IMR-90 (cell line): ENCODE data around the gene UST. TPM values are rescaled to one million over a fixed set of nuclear protein-coding genes. Genes with fewer than 3 reads are reported as not detected.

Source experiments
- ATAC-seq: fragments of 200-7000 bp; cut with Tn5 transposase; 2 replicates; pipeline ENCODE4 v1.9.1; 2020; ENCODE audit warnings: low read depth, mild to moderate bottlenecking, moderate library complexity
- BruUV-seq: library from RNA; stranded (reverse); fragments of 400-500 nt; replicated peaks from 2 replicates; lab custom pipeline; 2021; lab: Mats Ljungman, UMichigan
- CTCF ChIA-PET: fragments of 300-600 bp; formaldehyde crosslinking; extraction: SDS; loops from one replicate; lab custom pipeline; 2021; ENCODE audit warnings: antibody characterized with exemption; lab: Yijun Ruan, JAX
- POLR2A ChIA-PET: fragments of 300-600 bp; sonication (Branson Sonifier 250); formaldehyde crosslinking; loops from one replicate; lab custom pipeline; 2022; ENCODE audit warnings: antibody characterized with exemption; ENCODE audit not compliant: unreplicated experiment; lab: Charles Lee
- DNase-seq: peaks from one replicate; pipeline ENCODE4 v3.0.0; 2013
- H2AFZ ChIP-seq: replicated peaks from 2 replicates; pipeline ENCODE3; 2013; ENCODE audit warnings: low read length, mild to moderate bottlenecking; ENCODE audit not compliant: poor library complexity
- H2AK5ac ChIP-seq: 2 replicates; pipeline ENCODE4 v1.6.1; 2013; ENCODE audit warnings: low read depth, low read length, inconsistent platforms
- H2AK9ac ChIP-seq: replicated peaks from 2 replicates; pipeline ENCODE3; 2013; ENCODE audit warnings: mild to moderate bottlenecking, low read depth, low read length, moderate library complexity; ENCODE audit not compliant: poor library complexity
- H2BK120ac ChIP-seq: 2 replicates; pipeline ENCODE4 v1.6.1; 2013; ENCODE audit warnings: low read depth, low read length, inconsistent platforms
- H2BK15ac ChIP-seq: 3 replicates; pipeline ENCODE4 v1.6.1; 2013; ENCODE audit warnings: low read depth, low read length, inconsistent platforms
- H2BK20ac ChIP-seq: 2 replicates; pipeline ENCODE4 v1.6.1; 2013; ENCODE audit warnings: low read depth, mild to moderate bottlenecking, inconsistent platforms, low read length, moderate library complexity
- H2BK5ac ChIP-seq: 2 replicates; pipeline ENCODE4 v1.6.1; 2013; ENCODE audit warnings: mild to moderate bottlenecking, low read depth, low read length, inconsistent platforms; ENCODE audit not compliant: poor library complexity, severe bottlenecking
- H3K14ac ChIP-seq: replicated peaks from 2 replicates; pipeline ENCODE4 v1.6.1; 2013; ENCODE audit warnings: low read depth, low read length, inconsistent platforms
- H3K18ac ChIP-seq: 2 replicates; pipeline ENCODE4 v1.6.1; 2013; ENCODE audit warnings: low read depth, low read length, control low read depth
- H3K23ac ChIP-seq: 2 replicates; pipeline ENCODE4 v1.6.1; 2013; ENCODE audit warnings: low read depth, low read length, inconsistent platforms
- H3K27ac ChIP-seq: 2 replicates; pipeline ENCODE4 v1.5.1; 2013; ENCODE audit warnings: mild to moderate bottlenecking, control low read depth, low read length; ENCODE audit not compliant: insufficient read depth
- H3K27me3 ChIP-seq: 2 replicates; pipeline ENCODE4 v1.6.1; 2013; ENCODE audit warnings: low read length; ENCODE audit not compliant: control insufficient read depth, insufficient read depth
- H3K36me3 ChIP-seq: 2 replicates; pipeline ENCODE4 v1.6.1; 2013; ENCODE audit warnings: low read length, mixed read lengths; ENCODE audit not compliant: control insufficient read depth, insufficient read depth
- H3K4ac ChIP-seq: 2 replicates; pipeline ENCODE4 v1.6.1; 2013; ENCODE audit warnings: low read depth, low read length, inconsistent platforms
- H3K4me1 ChIP-seq: 2 replicates; pipeline ENCODE4 v1.6.1; 2013; ENCODE audit warnings: low read length, mixed read lengths; ENCODE audit not compliant: control insufficient read depth, insufficient read depth
- H3K4me2 ChIP-seq: 2 replicates; pipeline ENCODE4 v1.6.1; 2013; ENCODE audit warnings: low read depth, mild to moderate bottlenecking, control low read depth, low read length, moderate library complexity
- H3K4me3 ChIP-seq: 2 replicates; pipeline ENCODE4 v1.5.1; 2013; ENCODE audit warnings: low read depth, mild to moderate bottlenecking, control low read depth, low read length, moderate library complexity; ENCODE audit not compliant: insufficient read depth
- H3K56ac ChIP-seq: 2 replicates; pipeline ENCODE4 v1.6.1; 2013; ENCODE audit warnings: low read length, inconsistent platforms; ENCODE audit not compliant: insufficient read depth; ENCODE audit errors: extremely low read depth
- H3K79me1 ChIP-seq, 2 experiments: 2 replicates each; pipeline ENCODE4 v1.6.1; 2013; ENCODE audit warnings: low read length in 2 of 2, inconsistent platforms in 1 of 2, low read depth in 1 of 2
- H3K9ac ChIP-seq: 2 replicates; pipeline ENCODE4 v1.6.1; 2013; ENCODE audit warnings: low read depth, low read length, control low read depth
- H3K9me1 ChIP-seq: 2 replicates; pipeline ENCODE4 v1.6.1; 2013; ENCODE audit warnings: low read length, inconsistent platforms; ENCODE audit not compliant: insufficient read depth
- H3K9me3 ChIP-seq: 2 replicates; pipeline ENCODE4 v1.6.1; 2013; ENCODE audit warnings: low read length; ENCODE audit not compliant: control insufficient read depth, insufficient read depth
- H4K20me1 ChIP-seq: 2 replicates; pipeline ENCODE4 v1.6.1; 2013; ENCODE audit warnings: low read length, inconsistent platforms; ENCODE audit not compliant: insufficient read depth
- H4K5ac ChIP-seq: 2 replicates; pipeline ENCODE4 v1.6.1; 2013; ENCODE audit warnings: mild to moderate bottlenecking, low read depth, low read length, control low read depth
- H4K8ac ChIP-seq, 2 experiments: 2 replicates each; pipeline ENCODE4 v1.6.1; 2013; ENCODE audit warnings: low read depth in 2 of 2, low read length in 2 of 2, control low read depth in 1 of 2, inconsistent platforms in 1 of 2
- H4K91ac ChIP-seq: 2 replicates; pipeline ENCODE4 v1.6.1; 2013; ENCODE audit warnings: low read depth, low read length, inconsistent platforms; ENCODE audit not compliant: insufficient read depth
- MXI1 ChIP-seq: IDR thresholded peaks from 2 replicates; pipeline ENCODE4 v1.6.1; 2012; ENCODE audit warnings: low read depth, mild to moderate bottlenecking, low read length, moderate library complexity, borderline replicate concordance
- NFE2L2 ChIP-seq: fragments of 150-350 bp; IDR thresholded peaks from 2 replicates; pipeline ENCODE4 v1.6.1; 2016; ENCODE audit warnings: low read depth, mild to moderate bottlenecking, low read length
- WGBS, 2 experiments: methylation state at CpG; one replicate each; pipeline versions ENCODE4 v1.1.5 to v1.1.7; 2013; ENCODE audit warnings: missing lambda C conversion rate in 2 of 2; ENCODE audit not compliant: insufficient read length in 1 of 2; ENCODE audit errors: extremely low coverage in 2 of 2; 5-methylcytosine and 5-hydroxymethylcytosine counted together
- dilution Hi-C: fragments of 300-500 bp; cut with HindIII; formaldehyde crosslinking; loops from one replicate; pipeline ENCODE4 v1.14.3; 2018; ENCODE audit warnings: low sequenced_read_pairs; ENCODE audit not compliant: unreplicated experiment
- in situ Hi-C: fragments of 300-500 bp; cut with MboI; formaldehyde crosslinking; loops from 3 replicates; pipeline ENCODE4 v1.14.3; 2019; ENCODE audit warnings: low sequenced_read_pairs, inconsistent platforms, mixed read lengths
- intact Hi-C: fragments of 100-400 bp; cut with micrococcal nuclease; formaldehyde crosslinking; loops from 2 replicates; pipeline ENCODE4 v1.10.0; 2022
- polyA plus RNA-seq, 3 experiments: library from polyadenylated mRNA; depleted of rRNA; stranded (reverse); fragments of >200 nt; gene quantifications; 2 replicates each; pipeline ENCODE4 v1.2.3, GENCODE V29; 2012; ENCODE audit warnings: low replicate concordance in 1 of 3
- total RNA-seq: library from RNA; depleted of rRNA; stranded (reverse); fragments of >200 nt; gene quantifications from 2 replicates; pipeline ENCODE4 v1.2.3, GENCODE V29; 2012

UST gene
- total and polyA plus RNA-seq, 2 of the 4 experiments (the other 2 are of a cell fraction): 7.7 to 13.8 TPM

DNA sequence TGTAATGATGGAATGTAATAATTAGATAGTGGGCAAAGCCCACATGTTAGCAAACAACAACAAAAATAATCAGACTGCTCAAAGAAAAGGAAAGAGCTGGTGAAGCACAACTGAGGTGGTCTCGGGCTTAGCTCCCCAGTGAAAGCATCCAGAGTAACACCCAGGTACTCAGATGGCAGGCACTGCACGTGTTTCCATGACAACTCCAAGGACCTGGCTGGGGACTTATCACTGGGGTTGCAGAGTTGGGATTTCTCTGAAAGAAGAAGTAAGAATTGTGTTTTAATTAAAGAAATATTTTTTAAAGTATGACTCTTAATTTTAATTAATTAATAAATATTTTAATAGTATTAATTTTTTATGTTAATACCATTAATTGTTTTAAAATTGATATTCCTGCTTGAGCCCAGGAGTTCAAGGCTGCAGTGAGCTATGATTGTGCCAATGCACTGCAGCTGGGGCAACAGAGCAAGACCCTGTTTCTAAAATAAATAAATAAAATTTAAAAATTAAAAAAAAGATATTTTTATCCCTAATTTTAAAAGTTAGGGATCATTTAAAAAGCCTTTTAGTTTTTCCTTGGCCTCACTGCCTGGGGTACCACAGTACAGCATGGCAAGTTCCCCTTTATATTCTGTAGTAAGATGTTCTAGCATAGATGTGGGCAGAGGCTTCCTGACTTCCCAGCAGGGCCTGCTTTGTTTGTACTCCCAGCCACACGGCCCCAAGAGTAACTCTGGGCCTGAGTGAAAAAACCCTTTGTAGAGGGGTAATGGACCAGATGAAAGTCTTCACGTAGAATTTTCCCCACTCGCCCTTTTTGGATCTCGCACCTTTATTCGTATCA lies 42.2 kb upstream of the UST start (continued):
- no peak for TF ChIP-seq MXI1

DNA sequence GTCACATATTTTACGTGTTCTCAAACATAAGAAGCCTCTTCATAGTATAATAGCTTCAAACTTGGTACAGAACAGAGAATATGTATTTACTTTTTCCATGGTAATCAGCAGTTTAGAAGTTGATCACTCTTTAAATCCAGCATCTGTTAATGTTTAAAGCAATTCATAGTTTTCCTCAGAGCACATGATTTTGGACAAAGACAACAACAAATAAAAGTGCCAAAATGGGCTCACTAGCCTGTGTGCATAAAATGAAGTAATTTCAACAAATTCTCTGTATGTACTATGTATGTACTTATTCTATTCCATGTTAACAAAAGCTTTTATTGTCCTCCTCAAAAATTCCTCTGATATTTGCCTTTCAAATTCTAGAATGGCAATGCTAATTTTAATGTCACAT lies 38.1 kb upstream of the UST start:
- ATAC-seq (no peak), DNase-seq (no peak)
- no peak overlapping the region for H2AK5ac ChIP-seq
- H4K91ac ChIP-seq: no peak overlapping the region
- H3K36me3 ChIP-seq: no peaks in the 10 kb centered on the region
- H3K9me1 ChIP-seq: no peaks in the 10 kb centered on the region
- no peak overlapping the region for H3K18ac ChIP-seq
- no peak overlapping the region for H2BK120ac ChIP-seq
- peaks cover 3% of the 10 kb centered on the region; the same call in 1 of the 2 replicates for H3K4me1 ChIP-seq
- H3K9ac ChIP-seq: no peak overlapping the region
- WGBS, 2 experiments: no CpG with 5 or more reads among the region's 1 CpG
- H2BK5ac ChIP-seq: no peak overlapping the region
- intact Hi-C loops (no loop called here), dilution Hi-C loops (no loop called here), in situ Hi-C loops (no loop called here)
- H4K8ac ChIP-seq: no peak overlapping the region
- no TSS peak for BruUV-seq
- H3K56ac ChIP-seq: no peak overlapping the region
- no peak for TF ChIP-seq NFE2L2
- H3K23ac ChIP-seq: no peak overlapping the region
- no peak overlapping the region for H2AK9ac ChIP-seq
- no peak overlapping the region for H2AFZ ChIP-seq
- ChIA-PET POLR2A (no interaction called here), CTCF (no interaction called here)
- no peak overlapping the region for H3K4me2 ChIP-seq
- no peak overlapping the region for H3K27ac ChIP-seq
- no peak overlapping the region for H3K4ac ChIP-seq
- no peaks in the 10 kb centered on the region for H3K27me3 ChIP-seq
- no peak overlapping the region for H4K5ac ChIP-seq
- H2BK20ac ChIP-seq: no peak overlapping the region
- H3K9me3 ChIP-seq: no peaks in the 10 kb centered on the region
- no peaks in the 10 kb centered on the region for H4K20me1 ChIP-seq
- H3K4me3 ChIP-seq: no peak overlapping the region
- H2BK15ac ChIP-seq: no peak overlapping the region
- no peaks in the 10 kb centered on the region for H3K79me1 ChIP-seq
- H3K14ac ChIP-seq: no peak overlapping the region
